Prostate gland (tissue), 2 donors: ENCODE measurements around the gene PAOX. TPM values are rescaled to one million over a fixed set of nuclear protein-coding genes. Genes with fewer than 3 reads are reported as not detected.

Experiments
- DNase-seq: peaks from one replicate; pipeline ENCODE4 v3.0.0-alpha.2; 2019; ENCODE audit warnings: low spot score
- H3K27ac ChIP-seq, 2 donors: fragments of 200-600 bp; sonication (generic); 2 replicates each; pipeline ENCODE4 v1.5.1; 2017 to 2019
- H3K27me3 ChIP-seq: fragments of 200-600 bp; sonication (generic); replicated peaks from 2 replicates; pipeline ENCODE4 v1.5.1; 2019; ENCODE audit not compliant: insufficient read depth
- H3K36me3 ChIP-seq, 2 donors: fragments of 200-600 bp; sonication (generic); 1 replicate in 1 of 2; 2 replicates in 1 of 2; pipeline versions ENCODE4 v1.5.1 to v1.8.1; 2017 to 2019
- H3K4me1 ChIP-seq: fragments of 200-600 bp; sonication (generic); replicated peaks from 2 replicates; pipeline ENCODE4 v1.5.1; 2019
- H3K4me3 ChIP-seq, 2 donors: fragments of 200-600 bp; sonication (generic); 2 replicates each; pipeline ENCODE4 v1.5.1; 2017 to 2019
- H3K9me3 ChIP-seq: fragments of 200-600 bp; sonication (generic); 2 replicates; pipeline ENCODE4 v1.5.1; 2017
- POLR2A ChIP-seq: fragments of 450-650 bp; IDR thresholded peaks from one replicate; pipeline ENCODE4 v1.6.1; 2016; ENCODE audit warnings: antibody characterized with exemption, mild to moderate bottlenecking
- POLR2AphosphoS5 ChIP-seq: sonication (generic); formaldehyde crosslinking; IDR thresholded peaks from one replicate; pipeline ENCODE4 v1.6.1; 2017; ENCODE audit warnings: antibody characterized with exemption
- WGBS: methylation state at CpG from one replicate; pipeline ENCODE4 v1.1.5; 2018; 5-methylcytosine and 5-hydroxymethylcytosine counted together
- intact Hi-C: fragments of 100-400 bp; cut with DNase I; formaldehyde crosslinking; loops from one replicate; pipeline ENCODE4 v1.14.2; 2022
- total RNA-seq, 2 donors: library from RNA; depleted of rRNA; stranded (reverse); fragments of >200 nt; gene quantifications; one replicate each; pipeline ENCODE4 v1.1.0, GENCODE V29; 2016
- TF ChIP-seq, protein P1 (sequence below), 4 experiments: fragments of 200-600 bp in 2 of 4; fragments of 450-650 bp in 2 of 4; sonication (generic) in 2 of 4; IDR thresholded peaks; 1 replicate in 3 of 4; 2 replicates in 1 of 4; pipeline ENCODE4 v1.5.1; 2016 to 2019; ENCODE audit warnings: antibody characterized with exemption in 4 of 4, mild to moderate bottlenecking in 2 of 4, moderate library complexity in 2 of 4

Gene PAOX
- total RNA-seq, result 10 to 100 TPM; 17.5 to 20.2 TPM

DNA sequence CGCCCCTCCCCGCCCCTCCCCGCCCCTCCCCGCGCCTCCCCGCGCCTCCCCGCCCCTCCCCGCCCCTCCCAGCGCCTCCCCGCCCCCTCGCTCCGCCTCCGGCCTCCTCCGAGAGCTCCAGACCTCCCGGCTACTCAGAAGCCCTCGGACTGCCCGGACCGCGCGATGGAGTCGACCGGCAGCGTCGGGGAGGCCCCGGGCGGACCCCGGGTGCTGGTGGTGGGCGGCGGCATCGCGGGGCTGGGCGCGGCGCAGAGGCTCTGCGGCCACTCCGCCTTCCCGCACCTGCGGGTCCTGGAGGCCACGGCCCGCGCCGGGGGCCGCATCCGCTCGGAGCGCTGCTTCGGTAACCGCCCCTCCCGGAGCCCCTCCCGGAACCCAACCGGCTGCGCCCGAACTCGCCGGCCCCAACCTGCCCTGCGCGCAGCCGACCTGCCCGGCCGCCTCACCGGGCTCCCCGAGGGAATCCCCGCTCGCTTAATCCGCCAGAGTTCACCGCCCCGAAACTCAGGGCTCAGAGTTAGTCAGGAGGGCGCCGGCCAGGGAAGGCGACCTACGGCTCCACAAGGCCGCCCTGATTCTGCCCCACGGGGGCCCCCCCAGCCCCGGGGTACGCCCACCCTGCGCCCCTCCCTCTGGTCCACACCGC lies at the start of gene PAOX:
PAOX (plus strand) TSS at position 111 of the 649 bp plus-strand sequence; CDS start at position 166, 55 bp downstream.
- Histone ChIP-seq H3K27me3 (no peaks in the 10 kb centered on the region), H3K9me3 (no peaks in the 10 kb centered on the region), H3K27ac (peak within 1 kb of the TSS; percentile 80), H3K36me3 (no peaks in the 10 kb centered on the region), H3K4me1 (peaks cover 3% of the 10 kb centered on the region), H3K4me3 (peak within 1 kb of the TSS; percentile 75 to 85)
- WGBS, result 3% methylated on average over 37 of the region's 78 CpGs
- intact Hi-C loops, result no loop called here
- peak; percentile 66 for DNase-seq
- TF ChIP-seq, protein P1, sequence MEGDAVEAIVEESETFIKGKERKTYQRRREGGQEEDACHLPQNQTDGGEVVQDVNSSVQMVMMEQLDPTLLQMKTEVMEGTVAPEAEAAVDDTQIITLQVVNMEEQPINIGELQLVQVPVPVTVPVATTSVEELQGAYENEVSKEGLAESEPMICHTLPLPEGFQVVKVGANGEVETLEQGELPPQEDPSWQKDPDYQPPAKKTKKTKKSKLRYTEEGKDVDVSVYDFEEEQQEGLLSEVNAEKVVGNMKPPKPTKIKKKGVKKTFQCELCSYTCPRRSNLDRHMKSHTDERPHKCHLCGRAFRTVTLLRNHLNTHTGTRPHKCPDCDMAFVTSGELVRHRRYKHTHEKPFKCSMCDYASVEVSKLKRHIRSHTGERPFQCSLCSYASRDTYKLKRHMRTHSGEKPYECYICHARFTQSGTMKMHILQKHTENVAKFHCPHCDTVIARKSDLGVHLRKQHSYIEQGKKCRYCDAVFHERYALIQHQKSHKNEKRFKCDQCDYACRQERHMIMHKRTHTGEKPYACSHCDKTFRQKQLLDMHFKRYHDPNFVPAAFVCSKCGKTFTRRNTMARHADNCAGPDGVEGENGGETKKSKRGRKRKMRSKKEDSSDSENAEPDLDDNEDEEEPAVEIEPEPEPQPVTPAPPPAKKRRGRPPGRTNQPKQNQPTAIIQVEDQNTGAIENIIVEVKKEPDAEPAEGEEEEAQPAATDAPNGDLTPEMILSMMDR (IDR thresholded peaks at IDR 0.05), result no peak
- peak; percentile 34 for TF ChIP-seq POLR2A

DNA sequence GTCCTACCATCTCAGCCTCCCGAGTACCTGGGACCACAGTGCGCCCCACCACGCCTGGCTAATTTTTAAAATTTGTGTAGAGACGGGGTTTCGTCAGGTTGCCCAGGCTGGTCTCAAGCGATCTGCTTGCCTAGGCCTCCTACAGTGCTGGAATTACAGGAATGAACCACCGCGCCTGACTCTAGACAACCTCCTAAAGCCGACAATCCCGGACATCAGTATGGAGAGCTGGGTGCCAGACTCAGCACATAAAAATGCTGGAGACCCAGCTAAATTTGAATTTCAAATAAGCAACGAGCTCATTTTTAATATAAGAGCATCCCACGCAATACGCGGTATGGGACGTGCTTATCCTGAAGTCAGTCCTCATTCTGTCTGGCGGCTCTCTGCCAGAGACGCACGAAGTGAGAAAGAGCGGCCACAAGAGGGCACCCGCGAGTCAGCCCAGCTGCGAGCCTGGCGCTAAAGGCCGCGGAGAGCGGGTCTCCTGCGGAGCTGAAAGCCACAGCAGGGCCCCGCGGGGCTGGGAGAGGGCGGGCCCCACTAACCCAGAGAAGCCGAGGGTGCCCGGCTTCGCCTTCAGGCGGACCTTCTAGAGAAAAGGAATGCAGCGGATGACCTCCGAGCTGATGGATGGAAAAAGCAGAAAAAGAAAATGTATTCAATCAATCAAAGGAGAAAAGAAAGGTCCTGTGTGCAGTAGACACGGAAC lies 49.4 kb upstream of the PAOX start:
- H3K9me3 ChIP-seq, result no peaks in the 10 kb centered on the region
- TF ChIP-seq POLR2A (no peak), POLR2AphosphoS5 (peak; percentile 61)
- TF ChIP-seq, protein P1 (IDR thresholded peaks at IDR 0.05), result peak; percentile 85 to 90 (median 87)
- H3K27me3 ChIP-seq, result peaks cover 2% of the 10 kb centered on the region
- H3K4me1 ChIP-seq, result no peaks in the 10 kb centered on the region
- no peak overlapping the region for H3K4me3 ChIP-seq
- DNase-seq, result peak; percentile 76
- H3K27ac ChIP-seq, result no peak overlapping the region
- H3K36me3 ChIP-seq, result no peaks in the 10 kb centered on the region
- 7% methylated on average over 37 of the region's 37 CpGs for WGBS
- intact Hi-C loops, result loop anchor here (5.0 kb wide), 1 partner anchor 188 kb away; no protein-coding TSS in a partner anchor

DNA sequence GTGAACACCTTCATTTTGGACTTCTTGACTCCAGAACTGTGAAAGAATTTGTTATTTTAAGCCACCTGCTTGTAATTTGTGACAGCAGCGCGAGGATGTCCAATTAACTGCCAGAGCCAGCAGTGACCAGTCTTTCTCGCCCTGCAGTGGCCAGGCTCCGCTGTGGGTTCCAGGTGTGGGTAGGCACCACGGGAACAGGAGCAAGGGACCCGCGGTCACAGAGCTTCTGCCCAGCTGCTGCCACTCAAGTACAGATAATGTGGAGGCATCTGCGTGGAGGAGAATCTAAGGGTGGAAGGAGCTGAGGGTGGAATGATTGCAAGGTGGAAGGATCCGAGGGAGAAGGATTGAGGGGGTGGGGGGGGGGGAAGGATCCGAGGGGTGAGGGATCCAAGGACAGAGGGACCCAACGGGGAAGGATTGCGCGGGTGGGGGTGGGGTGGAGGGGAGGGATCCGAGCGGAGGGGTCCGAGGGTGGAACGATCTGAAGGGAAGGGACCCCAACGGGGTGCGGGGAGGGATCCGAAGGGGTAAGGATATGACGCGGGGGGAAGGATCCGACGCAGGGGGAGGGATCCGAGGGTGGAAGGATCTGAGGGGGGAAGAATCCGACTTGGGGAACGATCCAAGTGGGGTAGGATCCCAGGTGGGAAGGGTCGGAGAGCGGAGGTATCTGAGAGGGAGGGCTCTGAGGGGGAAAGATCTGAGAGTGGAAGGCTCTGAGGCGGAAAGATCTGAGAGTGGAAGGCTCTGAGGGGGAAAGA lies 45.9 kb upstream of the PAOX start:
- Histone ChIP-seq H3K36me3 (no peaks in the 10 kb centered on the region), H3K27ac (no peak overlapping the region), H3K9me3 (no peaks in the 10 kb centered on the region), H3K4me3 (no peak overlapping the region), H3K4me1 (peaks cover 15% of the 10 kb centered on the region), H3K27me3 (peaks cover 23% of the 10 kb centered on the region)
- 76% methylated on average over 30 of the region's 30 CpGs for WGBS
- TF ChIP-seq, protein P1 (IDR thresholded peaks at IDR 0.05), result no peak
- TF ChIP-seq POLR2AphosphoS5 (no peak), POLR2A (no peak)
- DNase-seq, result no peak
- intact Hi-C loops, result loop anchor here (5.0 kb wide), 1 partner anchor 184 kb away; no protein-coding TSS in a partner anchor

DNA sequence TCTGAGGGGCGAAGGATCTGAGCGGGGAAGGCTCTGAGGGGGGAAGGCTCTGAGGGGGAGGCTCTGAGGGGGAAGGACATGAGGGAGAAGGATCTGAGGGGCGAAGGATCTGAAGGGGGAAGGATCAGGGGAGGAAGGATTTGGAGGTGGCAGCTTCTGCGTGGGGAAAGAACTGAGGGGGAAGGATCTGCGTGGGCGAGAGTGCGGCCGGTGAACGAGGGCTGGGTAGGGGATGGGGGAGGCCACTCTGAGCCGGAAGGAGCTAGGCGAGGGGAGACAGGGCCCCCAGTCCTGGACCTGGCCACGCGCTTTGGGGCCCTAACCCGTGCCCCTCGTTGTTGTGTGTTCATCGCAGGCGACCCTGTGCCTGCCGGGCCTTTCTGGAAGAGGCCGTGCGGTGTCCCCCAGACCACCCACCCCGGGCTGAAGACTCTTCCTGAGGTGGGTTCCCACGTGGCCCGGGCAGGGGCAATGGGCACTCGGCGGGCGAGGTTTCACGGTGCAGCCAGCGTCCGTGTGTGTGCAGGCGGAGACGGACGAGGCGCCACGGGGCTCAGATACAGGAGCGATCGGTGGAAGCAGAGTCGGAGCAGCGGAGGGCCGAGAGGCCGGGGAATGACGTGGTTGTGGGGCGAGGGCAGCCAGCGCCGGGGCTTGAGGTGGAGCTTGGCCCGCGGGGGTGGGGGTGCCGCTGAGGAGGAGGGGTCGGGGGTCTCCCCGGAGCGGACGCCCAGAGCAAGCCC lies 44.4 kb upstream of the PAOX start:
- no peak for DNase-seq
- no peaks in the 10 kb centered on the region for H3K36me3 ChIP-seq
- H3K4me1 ChIP-seq, result peaks cover 15% of the 10 kb centered on the region
- no peak overlapping the region for H3K27ac ChIP-seq
- 15% methylated on average over 51 of the region's 51 CpGs for WGBS
- no peaks in the 10 kb centered on the region for H3K9me3 ChIP-seq
- TF ChIP-seq POLR2AphosphoS5 (no peak), POLR2A (no peak)
- TF ChIP-seq, protein P1 (IDR thresholded peaks at IDR 0.05), result no peak
- intact Hi-C loops, result loop anchor here (5.0 kb wide), 1 partner anchor 183 kb away; no protein-coding TSS in a partner anchor
- peaks cover 23% of the 10 kb centered on the region for H3K27me3 ChIP-seq
- peak overlapping the region; percentile 11 to 14 for H3K4me3 ChIP-seq
